ENCODE data around the gene PRKCSH.

DNA sequence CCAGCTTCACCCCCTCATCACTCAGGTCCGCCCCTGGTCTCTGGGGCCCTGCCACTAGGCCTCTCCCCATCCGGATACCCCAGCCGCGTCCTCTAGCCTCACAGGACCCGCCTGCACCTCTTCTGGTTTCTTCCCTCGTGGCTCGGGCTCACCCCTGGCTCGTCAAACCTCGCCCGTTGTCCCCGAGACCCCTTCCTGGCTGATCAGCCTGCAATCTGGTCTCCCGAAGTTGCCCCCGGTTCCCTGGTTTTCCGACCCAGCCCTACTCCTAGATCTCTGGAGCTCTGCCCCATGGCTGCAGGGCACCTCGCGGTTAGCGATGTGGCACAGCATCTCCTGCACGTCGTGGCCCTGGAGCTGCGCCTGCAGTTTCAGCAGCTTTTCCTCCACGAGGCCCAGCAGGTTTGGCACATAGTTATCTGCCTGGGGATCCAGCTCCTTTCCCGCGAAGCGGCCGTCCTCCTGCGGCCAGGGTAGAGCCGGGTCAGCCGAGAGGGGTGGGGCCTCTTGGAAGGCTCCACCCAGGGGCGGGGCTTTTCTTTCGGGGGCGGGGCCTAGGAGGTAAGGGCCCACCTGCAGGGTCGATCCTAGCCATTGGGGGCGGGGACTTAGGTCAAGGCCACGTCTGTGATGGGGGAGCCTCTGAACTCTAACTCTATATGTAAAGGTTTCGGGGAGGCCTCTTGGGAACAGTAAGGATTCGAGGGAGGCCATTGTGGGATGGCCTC, 13.9 kb upstream of the PRKCSH start:
- TF ChIP-seq, protein P1, sequence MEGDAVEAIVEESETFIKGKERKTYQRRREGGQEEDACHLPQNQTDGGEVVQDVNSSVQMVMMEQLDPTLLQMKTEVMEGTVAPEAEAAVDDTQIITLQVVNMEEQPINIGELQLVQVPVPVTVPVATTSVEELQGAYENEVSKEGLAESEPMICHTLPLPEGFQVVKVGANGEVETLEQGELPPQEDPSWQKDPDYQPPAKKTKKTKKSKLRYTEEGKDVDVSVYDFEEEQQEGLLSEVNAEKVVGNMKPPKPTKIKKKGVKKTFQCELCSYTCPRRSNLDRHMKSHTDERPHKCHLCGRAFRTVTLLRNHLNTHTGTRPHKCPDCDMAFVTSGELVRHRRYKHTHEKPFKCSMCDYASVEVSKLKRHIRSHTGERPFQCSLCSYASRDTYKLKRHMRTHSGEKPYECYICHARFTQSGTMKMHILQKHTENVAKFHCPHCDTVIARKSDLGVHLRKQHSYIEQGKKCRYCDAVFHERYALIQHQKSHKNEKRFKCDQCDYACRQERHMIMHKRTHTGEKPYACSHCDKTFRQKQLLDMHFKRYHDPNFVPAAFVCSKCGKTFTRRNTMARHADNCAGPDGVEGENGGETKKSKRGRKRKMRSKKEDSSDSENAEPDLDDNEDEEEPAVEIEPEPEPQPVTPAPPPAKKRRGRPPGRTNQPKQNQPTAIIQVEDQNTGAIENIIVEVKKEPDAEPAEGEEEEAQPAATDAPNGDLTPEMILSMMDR (IDR thresholded peaks at IDR 0.05 in 4 of 5, conservative IDR thresholded peaks at IDR 0.05 in 1 of 5): no peak
- TF ChIP-seq POLR2A (IDR thresholded peaks at IDR 0.05): no peak

Data from gastrocnemius medialis (tissue), 4 donors.